Adrenal gland (tissue), 5 donors: ENCODE measurements around the gene LGALS3BP.

Source experiments
- POLR2A ChIP-seq, 2 donors: fragments of 450-650 bp; IDR thresholded peaks; one replicate each; pipeline ENCODE4 v1.6.1; 2017; ENCODE audit warnings: antibody characterized with exemption in 2 of 2, mild to moderate bottlenecking in 2 of 2, moderate library complexity in 1 of 2
- TF ChIP-seq, protein P1 (sequence below), 6 experiments: fragments of 450-650 bp in 4 of 6; fragments of 200-600 bp in 2 of 6; sonication (generic) in 1 of 6; IDR thresholded peaks; 1 replicate in 5 of 6; 2 replicates in 1 of 6; pipeline versions ENCODE4 v1.5.1 to v1.8.0; 2016 to 2021; ENCODE audit warnings: antibody characterized with exemption in 6 of 6, mild to moderate bottlenecking in 2 of 6, moderate library complexity in 1 of 6
- donor health status: DM: no; HTN: no; CAD: no.

DNA sequence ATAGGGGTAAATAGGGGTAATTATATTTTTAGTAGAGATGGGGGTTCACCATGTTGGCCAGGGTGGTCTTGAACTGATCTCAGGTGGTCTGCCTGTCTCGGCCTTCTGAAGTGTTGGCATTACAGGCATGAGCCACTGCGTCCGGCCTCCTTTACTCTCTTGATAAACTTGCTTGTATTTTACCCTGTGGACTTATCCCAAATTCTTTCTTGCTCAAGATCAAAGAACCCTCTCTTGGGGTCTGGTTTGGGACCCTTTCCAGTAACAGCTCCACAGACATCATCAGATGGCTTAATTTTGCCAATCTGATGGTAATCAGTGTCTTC is 38.6 kb upstream of the LGALS3BP start:
- TF ChIP-seq, protein P1, sequence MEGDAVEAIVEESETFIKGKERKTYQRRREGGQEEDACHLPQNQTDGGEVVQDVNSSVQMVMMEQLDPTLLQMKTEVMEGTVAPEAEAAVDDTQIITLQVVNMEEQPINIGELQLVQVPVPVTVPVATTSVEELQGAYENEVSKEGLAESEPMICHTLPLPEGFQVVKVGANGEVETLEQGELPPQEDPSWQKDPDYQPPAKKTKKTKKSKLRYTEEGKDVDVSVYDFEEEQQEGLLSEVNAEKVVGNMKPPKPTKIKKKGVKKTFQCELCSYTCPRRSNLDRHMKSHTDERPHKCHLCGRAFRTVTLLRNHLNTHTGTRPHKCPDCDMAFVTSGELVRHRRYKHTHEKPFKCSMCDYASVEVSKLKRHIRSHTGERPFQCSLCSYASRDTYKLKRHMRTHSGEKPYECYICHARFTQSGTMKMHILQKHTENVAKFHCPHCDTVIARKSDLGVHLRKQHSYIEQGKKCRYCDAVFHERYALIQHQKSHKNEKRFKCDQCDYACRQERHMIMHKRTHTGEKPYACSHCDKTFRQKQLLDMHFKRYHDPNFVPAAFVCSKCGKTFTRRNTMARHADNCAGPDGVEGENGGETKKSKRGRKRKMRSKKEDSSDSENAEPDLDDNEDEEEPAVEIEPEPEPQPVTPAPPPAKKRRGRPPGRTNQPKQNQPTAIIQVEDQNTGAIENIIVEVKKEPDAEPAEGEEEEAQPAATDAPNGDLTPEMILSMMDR (IDR thresholded peaks at IDR 0.05) = no peak
- no peak for TF ChIP-seq POLR2A (IDR thresholded peaks at IDR 0.05)
